ENCODE measurements around the gene RND3.

GRCh38 chr2:150495001-150495400 lies 7.5 kb upstream of the RND3 start:
- no peak for TF ChIP-seq EZH2phosphoT487 (IDR thresholded peaks at IDR 0.05; ENCODE audit: insufficient read depth, low read depth)
- no peak for TF ChIP-seq EZH2 (IDR thresholded peaks at IDR 0.05; ENCODE audit: insufficient read depth, poor library complexity, severe bottlenecking)
